ENCODE measurements around the gene CDC42SE2.

The CDC42SE2 gene

GRCh38 chr5:131258733-131259132 is 5.1 kb upstream of the CDC42SE2 start:
- TF ChIP-seq CTCF (IDR thresholded peaks at IDR 0.05; ENCODE audit: control insufficient read depth, insufficient read depth, low read depth, low read length, missing control alignments): no peak
- H3K4me3 ChIP-seq (ENCODE audit: control insufficient read depth, low read depth, low read length): no peak overlapping the region
- no peak for DNase-seq (ENCODE audit: low read depth)

GRCh38 chr5:131259326-131259725 is 4.5 kb upstream of the CDC42SE2 start:
- no peak for DNase-seq (ENCODE audit: low read depth)
- TF ChIP-seq CTCF (IDR thresholded peaks at IDR 0.05; ENCODE audit: control insufficient read depth, insufficient read depth, low read depth, low read length, missing control alignments): no peak
- no peak overlapping the region for H3K4me3 ChIP-seq (ENCODE audit: control insufficient read depth, low read depth, low read length)

GRCh38 chr5:131260895-131261294 is 3.0 kb upstream of the CDC42SE2 start:
- TF ChIP-seq CTCF (IDR thresholded peaks at IDR 0.05; ENCODE audit: control insufficient read depth, insufficient read depth, low read depth, low read length, missing control alignments): no peak
- no peak overlapping the region for H3K4me3 ChIP-seq (ENCODE audit: control insufficient read depth, low read depth, low read length)
- DNase-seq (ENCODE audit: low read depth): no peak

GRCh38 chr5:131261483-131261882 is 2.4 kb upstream of the CDC42SE2 start:
- DNase-seq (ENCODE audit: low read depth): no peak

GRCh38 chr5:131262953-131263541 is 806 bp upstream of the CDC42SE2 start:
- TF ChIP-seq CTCF (IDR thresholded peaks at IDR 0.05; ENCODE audit: control insufficient read depth, insufficient read depth, low read depth, low read length, missing control alignments): no peak
- H3K4me3 ChIP-seq (ENCODE audit: control insufficient read depth, low read depth, low read length): peak overlapping the region; percentile 79
- no peak for DNase-seq (ENCODE audit: low read depth)

More at GRCh38 chr5:131261483-131261882, 2.4 kb upstream of the CDC42SE2 start:
- H3K4me3 ChIP-seq (ENCODE audit: control insufficient read depth, low read depth, low read length): no peak overlapping the region
- no peak for TF ChIP-seq CTCF (IDR thresholded peaks at IDR 0.05; ENCODE audit: control insufficient read depth, insufficient read depth, low read depth, low read length, missing control alignments)

- DNase-seq (ENCODE audit: low read depth): no peak
- H3K4me3 ChIP-seq (ENCODE audit: control insufficient read depth, low read depth, low read length): peak overlapping the region; percentile 79
- no peak for TF ChIP-seq CTCF (IDR thresholded peaks at IDR 0.05; ENCODE audit: control insufficient read depth, insufficient read depth, low read depth, low read length, missing control alignments)
Measured at GRCh38 chr5:131264451-131265099, 722 bp downstream of the CDC42SE2 start.

Measured in AG09309 (cell line).